Measurements from ENCODE around the gene INS. TPM values are rescaled to one million over a fixed set of nuclear protein-coding genes. Genes with fewer than 3 reads are reported as not detected.
"Not testable (repeated sequence)": the region's sequence is repeated elsewhere in the genome, so short reads cannot be mapped to it uniquely, and the experiment has no call there.

Gene INS
- total RNA-seq, 4 donors from 2014 or later = not detected

DNA sequence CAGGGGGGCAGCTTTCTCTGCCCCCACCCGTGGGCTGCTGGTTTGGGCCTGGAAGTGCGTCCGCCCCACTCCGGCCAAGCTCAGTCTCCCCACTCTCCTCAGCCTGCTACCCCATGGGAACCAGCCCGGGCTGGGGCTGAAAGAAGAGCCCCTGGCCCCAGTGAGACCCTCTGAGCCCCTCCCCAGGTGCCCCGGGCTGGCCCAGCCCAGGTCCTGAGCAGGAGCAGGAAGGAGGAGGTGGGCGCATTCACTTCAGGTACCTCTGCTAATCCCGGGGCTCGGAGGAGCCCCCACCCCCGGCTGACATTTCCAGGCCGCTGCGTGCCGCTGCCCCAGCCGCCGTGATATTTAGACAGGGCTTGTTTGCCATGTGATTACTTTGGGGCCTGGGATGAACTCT, 19.3 kb upstream of the INS start:
- no peak overlapping the region for H3K27ac ChIP-seq
- TF ChIP-seq, protein P1, sequence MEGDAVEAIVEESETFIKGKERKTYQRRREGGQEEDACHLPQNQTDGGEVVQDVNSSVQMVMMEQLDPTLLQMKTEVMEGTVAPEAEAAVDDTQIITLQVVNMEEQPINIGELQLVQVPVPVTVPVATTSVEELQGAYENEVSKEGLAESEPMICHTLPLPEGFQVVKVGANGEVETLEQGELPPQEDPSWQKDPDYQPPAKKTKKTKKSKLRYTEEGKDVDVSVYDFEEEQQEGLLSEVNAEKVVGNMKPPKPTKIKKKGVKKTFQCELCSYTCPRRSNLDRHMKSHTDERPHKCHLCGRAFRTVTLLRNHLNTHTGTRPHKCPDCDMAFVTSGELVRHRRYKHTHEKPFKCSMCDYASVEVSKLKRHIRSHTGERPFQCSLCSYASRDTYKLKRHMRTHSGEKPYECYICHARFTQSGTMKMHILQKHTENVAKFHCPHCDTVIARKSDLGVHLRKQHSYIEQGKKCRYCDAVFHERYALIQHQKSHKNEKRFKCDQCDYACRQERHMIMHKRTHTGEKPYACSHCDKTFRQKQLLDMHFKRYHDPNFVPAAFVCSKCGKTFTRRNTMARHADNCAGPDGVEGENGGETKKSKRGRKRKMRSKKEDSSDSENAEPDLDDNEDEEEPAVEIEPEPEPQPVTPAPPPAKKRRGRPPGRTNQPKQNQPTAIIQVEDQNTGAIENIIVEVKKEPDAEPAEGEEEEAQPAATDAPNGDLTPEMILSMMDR (IDR thresholded peaks at IDR 0.05) = no peak
- no peak for TF ChIP-seq POLR2A (IDR thresholded peaks at IDR 0.05)

DNA sequence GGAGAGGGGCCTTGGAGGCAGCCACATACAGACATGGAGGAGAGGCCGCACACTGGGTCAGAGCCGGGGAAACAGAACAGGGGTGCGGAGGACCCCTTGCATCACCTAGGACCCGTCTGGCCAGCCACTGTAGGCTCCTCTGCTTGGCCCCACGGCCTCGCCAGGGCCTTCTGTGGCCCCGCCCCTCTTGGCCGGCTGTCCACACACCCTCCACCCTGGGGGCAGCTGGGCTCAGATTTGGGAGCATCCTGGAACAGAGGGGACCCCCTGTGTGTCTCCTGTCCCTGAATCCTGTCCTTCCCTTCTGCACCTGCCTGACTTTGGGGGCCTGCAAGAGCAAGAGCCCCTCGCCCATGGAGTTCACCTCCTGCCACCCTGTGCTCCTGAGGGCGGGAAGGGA, 18.5 kb upstream of the INS start:
- no peaks in the 10 kb centered on the region for H3K9me3 ChIP-seq
- no peaks in the 10 kb centered on the region for H3K4me1 ChIP-seq
- no peak for DNase-seq
- no peaks in the 10 kb centered on the region for H3K36me3 ChIP-seq
- TF ChIP-seq, protein P1 (IDR thresholded peaks at IDR 0.05) = no peak
- H3K27ac ChIP-seq = no peak overlapping the region
- no peaks in the 10 kb centered on the region for H3K27me3 ChIP-seq
- H3K4me3 ChIP-seq = no peak overlapping the region

More for the DNA sequence above, 19.3 kb upstream of the INS start:
- H3K36me3 ChIP-seq = no peaks in the 10 kb centered on the region
- H3K9me3 ChIP-seq = no peaks in the 10 kb centered on the region
- H3K4me1 ChIP-seq = no peaks in the 10 kb centered on the region
- H3K4me3 ChIP-seq = no peak overlapping the region
- no peak for DNase-seq
- H3K27me3 ChIP-seq = no peaks in the 10 kb centered on the region

DNA sequence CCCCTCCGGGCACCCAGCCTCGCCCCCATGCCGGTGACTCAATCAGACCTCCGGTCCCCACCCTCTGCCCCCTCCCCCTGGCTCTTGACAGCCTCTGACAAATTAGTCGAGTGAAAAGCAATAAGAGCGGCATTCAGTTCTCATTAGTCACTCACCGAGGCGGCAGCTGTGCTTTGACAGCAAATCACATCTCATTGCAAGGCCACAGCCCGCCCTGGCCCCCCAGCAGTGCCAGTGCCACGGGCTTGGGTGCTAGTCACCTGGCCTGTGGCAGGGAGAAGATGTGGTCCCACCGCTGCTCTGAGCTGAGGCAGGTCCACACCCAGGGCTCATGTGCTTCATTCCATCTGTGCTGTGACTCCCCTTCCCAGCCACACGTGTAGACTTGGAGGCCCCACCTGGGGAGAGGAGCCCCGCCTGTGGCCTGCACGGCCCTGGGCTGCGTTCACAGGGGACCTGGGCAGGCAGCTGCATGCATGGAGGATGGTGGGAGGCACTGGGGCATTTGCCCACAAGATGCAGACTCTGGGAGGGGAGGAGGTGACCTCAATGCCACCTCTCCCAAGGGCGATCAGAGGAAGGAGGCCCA, 18.0 kb upstream of the INS start:
- Histone ChIP-seq H3K27me3 (no peaks in the 10 kb centered on the region), H3K27ac (no peak overlapping the region), H3K36me3 (no peaks in the 10 kb centered on the region), H3K4me1 (no peaks in the 10 kb centered on the region), H3K9me3 (no peaks in the 10 kb centered on the region), H3K4me3 (no peak overlapping the region)
- TF ChIP-seq POLR2A (IDR thresholded peaks at IDR 0.05) = no peak
- TF ChIP-seq, protein P1 (IDR thresholded peaks at IDR 0.05) = no peak
- no peak for DNase-seq

DNA sequence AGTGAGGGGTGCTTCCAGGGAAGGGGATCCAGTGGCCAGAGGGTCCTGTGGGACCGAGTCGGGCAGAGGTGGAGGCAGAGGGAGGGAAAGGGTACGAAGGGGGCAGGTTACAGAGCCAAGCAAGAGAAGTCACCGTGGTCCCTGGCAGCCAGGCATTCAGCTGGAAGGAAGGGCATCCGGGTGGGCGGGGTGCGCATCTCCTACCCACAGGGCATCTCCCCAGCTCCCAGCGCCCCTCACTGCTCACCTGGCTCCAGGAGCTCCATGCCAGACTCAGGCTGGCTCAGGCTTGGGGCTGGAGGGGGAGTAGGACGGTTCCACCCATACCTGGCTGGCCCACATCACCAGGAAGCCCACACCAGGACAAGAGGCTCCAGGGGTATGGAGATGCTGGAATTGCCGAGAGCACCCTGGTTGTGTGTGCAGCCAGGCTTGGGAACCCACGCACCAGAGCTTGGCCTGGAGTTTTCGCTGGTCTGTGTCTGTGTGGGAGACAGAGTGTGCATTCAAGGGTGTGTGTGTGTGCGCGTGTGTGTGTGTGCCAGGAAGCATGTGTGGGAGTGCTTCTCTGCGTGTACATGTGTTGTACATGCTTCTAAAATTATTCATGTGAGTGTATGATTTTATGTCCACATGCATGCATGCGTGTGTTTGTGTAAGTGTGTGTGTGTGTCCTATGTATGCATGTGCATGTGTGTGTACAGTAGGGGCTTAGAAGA, 17.2 kb upstream of the INS start:
- H3K4me3 ChIP-seq, H3K4me1 ChIP-seq, H3K36me3 ChIP-seq, H3K27ac ChIP-seq, DNase-seq, H3K27me3 ChIP-seq, H3K9me3 ChIP-seq: not testable (repeated sequence)

DNA sequence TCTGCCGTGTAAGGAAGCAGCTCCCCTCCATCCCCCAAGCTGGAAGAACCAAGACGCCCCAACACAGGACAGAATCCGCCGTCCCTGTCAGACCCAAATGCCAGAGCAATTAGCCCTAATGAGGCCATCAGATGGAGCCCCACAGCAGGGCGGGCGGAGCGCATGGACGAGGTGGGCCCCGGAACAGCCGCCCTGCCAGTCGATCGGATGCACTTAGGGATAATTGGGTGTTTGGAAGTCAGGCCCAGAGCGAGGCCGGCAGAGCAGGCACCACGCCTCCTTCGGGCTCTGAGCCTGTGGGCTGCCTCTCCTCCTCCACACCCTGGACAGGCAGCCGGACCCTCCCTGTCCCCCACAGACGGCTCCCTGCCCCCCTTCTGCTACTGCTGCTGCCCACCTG, 16.1 kb upstream of the INS start:
- H3K4me3 ChIP-seq = no peak overlapping the region
- DNase-seq = no peak
- no peak overlapping the region for H3K27ac ChIP-seq
- TF ChIP-seq, protein P1 (IDR thresholded peaks at IDR 0.05) = no peak
- TF ChIP-seq POLR2A (IDR thresholded peaks at IDR 0.05) = no peak
- H3K9me3 ChIP-seq = no peaks in the 10 kb centered on the region
- no peaks in the 10 kb centered on the region for H3K4me1 ChIP-seq
- no peaks in the 10 kb centered on the region for H3K36me3 ChIP-seq
- H3K27me3 ChIP-seq = no peaks in the 10 kb centered on the region

DNA sequence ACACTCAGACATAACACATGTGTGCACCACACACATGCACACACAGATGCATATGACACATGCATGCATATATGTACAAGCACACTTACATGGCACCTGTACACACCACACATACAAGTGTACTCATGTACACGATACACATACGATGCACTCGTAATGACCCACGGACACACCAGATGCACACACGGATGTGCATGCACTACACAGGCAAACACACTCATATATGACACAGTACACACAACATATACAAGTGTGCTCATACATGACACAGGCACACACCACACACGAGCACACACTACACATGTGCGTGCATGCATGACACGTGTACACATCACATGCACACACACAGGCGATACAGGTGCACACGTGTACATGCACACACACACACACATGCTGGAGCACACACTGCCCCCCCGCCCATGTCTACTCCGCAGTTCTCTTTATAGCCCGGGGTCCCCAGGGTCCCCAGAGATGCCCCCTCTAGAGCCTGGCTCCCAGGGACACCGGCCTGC, 15.4 kb upstream of the INS start:
- no peak for DNase-seq
- no peak for TF ChIP-seq POLR2A (IDR thresholded peaks at IDR 0.05)
- TF ChIP-seq, protein P1 (IDR thresholded peaks at IDR 0.05) = no peak
- Histone ChIP-seq H3K36me3 (no peaks in the 10 kb centered on the region), H3K4me1 (no peaks in the 10 kb centered on the region), H3K27me3 (no peaks in the 10 kb centered on the region), H3K27ac (no peak overlapping the region), H3K4me3 (no peak overlapping the region), H3K9me3 (no peaks in the 10 kb centered on the region)

Measured in Peyer's patch (tissue), 4 donors.